NB4 (cell line): ENCODE results near the gene C5orf15.

Experiments used
- MAX ChIP-seq: IDR thresholded peaks from 2 replicates; pipeline ENCODE4 v1.6.1; 2011; ENCODE audit warnings: low read depth, low read length
- POLR2A ChIP-seq: IDR thresholded peaks from 2 replicates; pipeline ENCODE4 v1.6.1; 2011; ENCODE audit warnings: mild to moderate bottlenecking; ENCODE audit not compliant: insufficient read length; ENCODE audit errors: extremely low read depth
- TF ChIP-seq, protein P1 (sequence below): IDR thresholded peaks from one replicate; pipeline ENCODE4 v1.5.1; 2012; ENCODE audit warnings: low read depth, low read length

- TF ChIP-seq, protein P1, sequence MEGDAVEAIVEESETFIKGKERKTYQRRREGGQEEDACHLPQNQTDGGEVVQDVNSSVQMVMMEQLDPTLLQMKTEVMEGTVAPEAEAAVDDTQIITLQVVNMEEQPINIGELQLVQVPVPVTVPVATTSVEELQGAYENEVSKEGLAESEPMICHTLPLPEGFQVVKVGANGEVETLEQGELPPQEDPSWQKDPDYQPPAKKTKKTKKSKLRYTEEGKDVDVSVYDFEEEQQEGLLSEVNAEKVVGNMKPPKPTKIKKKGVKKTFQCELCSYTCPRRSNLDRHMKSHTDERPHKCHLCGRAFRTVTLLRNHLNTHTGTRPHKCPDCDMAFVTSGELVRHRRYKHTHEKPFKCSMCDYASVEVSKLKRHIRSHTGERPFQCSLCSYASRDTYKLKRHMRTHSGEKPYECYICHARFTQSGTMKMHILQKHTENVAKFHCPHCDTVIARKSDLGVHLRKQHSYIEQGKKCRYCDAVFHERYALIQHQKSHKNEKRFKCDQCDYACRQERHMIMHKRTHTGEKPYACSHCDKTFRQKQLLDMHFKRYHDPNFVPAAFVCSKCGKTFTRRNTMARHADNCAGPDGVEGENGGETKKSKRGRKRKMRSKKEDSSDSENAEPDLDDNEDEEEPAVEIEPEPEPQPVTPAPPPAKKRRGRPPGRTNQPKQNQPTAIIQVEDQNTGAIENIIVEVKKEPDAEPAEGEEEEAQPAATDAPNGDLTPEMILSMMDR, result no peak
- TF ChIP-seq POLR2A (no peak), MAX (no peak)
Measured at GRCh38 chr5:133994990-133995333, 26.5 kb upstream of the C5orf15 start.
